GM23248 (cell line): ENCODE results near the gene TNIK. TPM values are rescaled to one million over a fixed set of nuclear protein-coding genes. Genes with fewer than 3 reads are reported as not detected.

ENCODE experiments used
- DNase-seq: peaks from one replicate; pipeline ENCODE4 v3.0.0-alpha.2; 2015
- H2AFZ ChIP-seq: fragments of 200-600 bp; sonication (generic); 2 replicates; pipeline ENCODE4 v1.6.1; 2016; ENCODE audit warnings: antibody characterized with exemption
- H3F3A ChIP-seq: fragments of 200-600 bp; sonication (generic); 2 replicates; pipeline ENCODE4 v1.6.1; 2016; ENCODE audit warnings: mild to moderate bottlenecking, antibody characterized with exemption, mixed run types; ENCODE audit not compliant: insufficient read depth
- H3K27ac ChIP-seq: fragments of 200-600 bp; sonication (generic); 2 replicates; pipeline ENCODE4 v1.5.1; 2016; ENCODE audit warnings: mild to moderate bottlenecking
- H3K27me3 ChIP-seq: fragments of 200-600 bp; sonication (generic); replicated peaks from 2 replicates; pipeline ENCODE4 v1.6.1; 2016; ENCODE audit warnings: mild to moderate bottlenecking; ENCODE audit not compliant: insufficient read depth
- H3K36me3 ChIP-seq: fragments of 200-600 bp; sonication (generic); 2 replicates; pipeline ENCODE4 v1.6.1; 2016; ENCODE audit warnings: low read depth, mild to moderate bottlenecking
- H3K4me1 ChIP-seq: fragments of 200-600 bp; sonication (generic); 2 replicates; pipeline ENCODE4 v1.6.1; 2016; ENCODE audit warnings: mild to moderate bottlenecking; ENCODE audit not compliant: insufficient read depth
- H3K4me2 ChIP-seq: fragments of 200-600 bp; sonication (generic); one replicate; pipeline ENCODE4 v1.6.1; 2016; ENCODE audit warnings: mild to moderate bottlenecking; ENCODE audit not compliant: unreplicated experiment
- H3K4me3 ChIP-seq: fragments of 200-600 bp; sonication (generic); 2 replicates; pipeline ENCODE4 v1.5.1; 2016; ENCODE audit warnings: mild to moderate bottlenecking
- H3K79me2 ChIP-seq: fragments of 200-600 bp; sonication (generic); 2 replicates; pipeline ENCODE4 v1.6.1; 2016; ENCODE audit warnings: mild to moderate bottlenecking; ENCODE audit not compliant: insufficient read depth
- H3K9ac ChIP-seq: fragments of 200-600 bp; sonication (generic); 2 replicates; pipeline ENCODE4 v1.6.1; 2016; ENCODE audit warnings: mild to moderate bottlenecking
- H3K9me2 ChIP-seq: fragments of 200-600 bp; sonication (generic); 2 replicates; pipeline ENCODE4 v1.6.1; 2016; ENCODE audit warnings: mixed run types, mild to moderate bottlenecking, moderate library complexity; ENCODE audit not compliant: insufficient read depth
- H3K9me3 ChIP-seq: fragments of 200-600 bp; sonication (generic); one replicate; pipeline ENCODE4 v1.6.1; 2017; ENCODE audit warnings: low read depth
- H4K20me1 ChIP-seq: fragments of 200-600 bp; sonication (generic); 2 replicates; pipeline ENCODE4 v1.6.0; 2016; ENCODE audit not compliant: insufficient read depth
- EZH2 ChIP-seq: fragments of 200-600 bp; sonication (generic); IDR thresholded peaks from 2 replicates; pipeline ENCODE4 v1.6.1; 2018; ENCODE audit warnings: antibody characterized with exemption, mild to moderate bottlenecking; ENCODE audit not compliant: insufficient read depth, poor library complexity, severe bottlenecking
- EZH2phosphoT487 ChIP-seq: fragments of 200-600 bp; sonication (generic); IDR thresholded peaks from 2 replicates; pipeline ENCODE4 v1.6.1; 2018; ENCODE audit warnings: antibody characterized with exemption, moderate library complexity, mild to moderate bottlenecking, low read depth; ENCODE audit not compliant: insufficient read depth
- WGBS, 2 experiments: methylation state at CpG; one replicate each; pipeline ENCODE4 v1.1.6; 2015 to 2017; ENCODE audit warnings: low lambda C conversion rate in 2 of 2, low coverage in 1 of 2; ENCODE audit errors: missing lambda C conversion rate in 2 of 2; 5-methylcytosine and 5-hydroxymethylcytosine counted together
- in situ Hi-C: fragments of 300-500 bp; cut with MboI; formaldehyde crosslinking; loops from 2 replicates; pipeline ENCODE4 v1.15.0; 2020
- polyA plus RNA-seq: library from polyadenylated mRNA; unstranded; fragments of >200 nt; fragmentation: Nextera tagmentation; extraction: Ambion mirVana; gene quantifications from 2 replicates; pipeline ENCODE4 v1.2.1, GENCODE V29; 2016
- total RNA-seq: library from RNA; depleted of rRNA; stranded (reverse); fragments of >200 nt; shearing (Covaris generic); gene quantifications from 2 replicates; pipeline ENCODE4 v1.2.3, GENCODE V29; 2014

TNIK gene
- total and polyA plus RNA-seq, 2 experiments from 2014 or later, result 0.80 to 2.3 TPM

- Histone ChIP-seq H3K4me1 (peaks cover 46% of the 10 kb centered on the region), H3K4me2 (no peak overlapping the region), H3K9ac (no peak overlapping the region), H3K9me2 (no peaks in the 10 kb centered on the region), H4K20me1 (no peaks in the 10 kb centered on the region), H3F3A (peaks cover 35% of the 10 kb centered on the region), H3K27me3 (no peaks in the 10 kb centered on the region), H3K27ac (no peak overlapping the region), H3K36me3 (no peaks in the 10 kb centered on the region), H3K4me3 (no peak overlapping the region), H3K9me3 (no peaks in the 10 kb centered on the region), H3K79me2 (no peaks in the 10 kb centered on the region), H2AFZ (no peak overlapping the region)
- 68 to 78% methylated on average over 1 of the region's 1 CpG for WGBS, 2 experiments
- in situ Hi-C loops, result loop anchor here (25.0 kb wide), 1 partner anchor 508 kb away; no protein-coding TSS in a partner anchor
- no peak for DNase-seq
- no peak for TF ChIP-seq EZH2phosphoT487
- no peak for TF ChIP-seq EZH2
These were observed 406.0 kb downstream of the TNIK start for GRCh38 chr3:171054231-171054630.

GRCh38 chr3:171049861-171050444 lies 410.3 kb downstream of the TNIK start:
- H2AFZ ChIP-seq, result no peak overlapping the region
- in situ Hi-C loops, result loop anchor here (25.0 kb wide), 1 partner anchor 512 kb away; no protein-coding TSS in a partner anchor
- H3K36me3 ChIP-seq, result no peaks in the 10 kb centered on the region
- H3K4me2 ChIP-seq, result no peak overlapping the region
- peak; percentile 85 for DNase-seq
- WGBS, 2 experiments, result 12 to 19% methylated on average over 6 of the region's 6 CpGs
- no peak overlapping the region for H3K9ac ChIP-seq
- peaks cover 12% of the 10 kb centered on the region for H3K4me1 ChIP-seq
- no peaks in the 10 kb centered on the region for H3K9me3 ChIP-seq
- TF ChIP-seq EZH2 (no peak), EZH2phosphoT487 (no peak)
- H3K27ac ChIP-seq, result no peak overlapping the region
- peaks cover 11% of the 10 kb centered on the region for H3F3A ChIP-seq
- no peaks in the 10 kb centered on the region for H3K27me3 ChIP-seq
- no peaks in the 10 kb centered on the region for H3K9me2 ChIP-seq
- H3K4me3 ChIP-seq, result no peak overlapping the region
- no peaks in the 10 kb centered on the region for H3K79me2 ChIP-seq
- no peaks in the 10 kb centered on the region for H4K20me1 ChIP-seq

- H3K4me3 ChIP-seq, result no peak overlapping the region
- no peak overlapping the region for H3K27ac ChIP-seq
- H3K27me3 ChIP-seq, result no peaks in the 10 kb centered on the region
- H3K9me3 ChIP-seq, result no peaks in the 10 kb centered on the region
- in situ Hi-C loops, result no loop called here
- peaks cover 11% of the 10 kb centered on the region for H3K4me1 ChIP-seq
- no peak for DNase-seq
- H3K9me2 ChIP-seq, result no peaks in the 10 kb centered on the region
- H3K4me2 ChIP-seq, result no peak overlapping the region
- H3K9ac ChIP-seq, result no peak overlapping the region
- no peaks in the 10 kb centered on the region for H4K20me1 ChIP-seq
- TF ChIP-seq EZH2, result no peak
- TF ChIP-seq EZH2phosphoT487, result no peak
- no peak overlapping the region for H2AFZ ChIP-seq
- 96 to 97% methylated on average over 4 of the region's 4 CpGs for WGBS, 2 experiments
- H3K79me2 ChIP-seq, result no peaks in the 10 kb centered on the region
- peaks cover 15% of the 10 kb centered on the region for H3F3A ChIP-seq
- H3K36me3 ChIP-seq, result no peaks in the 10 kb centered on the region
These were observed 413.4 kb downstream of the TNIK start for GRCh38 chr3:171046760-171047159.

GRCh38 chr3:171044835-171045793 lies 415.1 kb downstream of the TNIK start:
- H4K20me1 ChIP-seq, result no peaks in the 10 kb centered on the region
- H3K36me3 ChIP-seq, result no peaks in the 10 kb centered on the region
- no peaks in the 10 kb centered on the region for H3K9me2 ChIP-seq
- H3K79me2 ChIP-seq, result no peaks in the 10 kb centered on the region
- 66 to 69% methylated on average over 14 of the region's 14 CpGs for WGBS, 2 experiments
- no peaks in the 10 kb centered on the region for H3K9me3 ChIP-seq
- peak overlapping the region; percentile 57 for H3K4me2 ChIP-seq
- H3K4me1 ChIP-seq, result peaks cover 11% of the 10 kb centered on the region
- TF ChIP-seq EZH2phosphoT487, result 0 out of 2 replicates have a peak, but pooled peaks have one; percentile 44
- no peak for TF ChIP-seq EZH2
- peaks cover 15% of the 10 kb centered on the region for H3F3A ChIP-seq
- no peak overlapping the region for H3K4me3 ChIP-seq
- H3K9ac ChIP-seq, result no peak overlapping the region
- no peak overlapping the region for H2AFZ ChIP-seq
- peak; percentile 93 for DNase-seq
- in situ Hi-C loops, result no loop called here
- H3K27ac ChIP-seq, result peak overlapping the region; percentile 55
- no peaks in the 10 kb centered on the region for H3K27me3 ChIP-seq
